ENCODE measurements around the gene PXYLP1. TPM values are rescaled to one million over a fixed set of nuclear protein-coding genes. Genes with fewer than 3 reads are reported as not detected.

Gene PXYLP1
- total and polyA plus RNA-seq, 9 of the 15 experiments (the other 6 are each of a cell fraction or from before 2014, with no cell fraction given): 0.80 to 2.9 (median 1.3) TPM

- TF ChIP-seq, protein P1, sequence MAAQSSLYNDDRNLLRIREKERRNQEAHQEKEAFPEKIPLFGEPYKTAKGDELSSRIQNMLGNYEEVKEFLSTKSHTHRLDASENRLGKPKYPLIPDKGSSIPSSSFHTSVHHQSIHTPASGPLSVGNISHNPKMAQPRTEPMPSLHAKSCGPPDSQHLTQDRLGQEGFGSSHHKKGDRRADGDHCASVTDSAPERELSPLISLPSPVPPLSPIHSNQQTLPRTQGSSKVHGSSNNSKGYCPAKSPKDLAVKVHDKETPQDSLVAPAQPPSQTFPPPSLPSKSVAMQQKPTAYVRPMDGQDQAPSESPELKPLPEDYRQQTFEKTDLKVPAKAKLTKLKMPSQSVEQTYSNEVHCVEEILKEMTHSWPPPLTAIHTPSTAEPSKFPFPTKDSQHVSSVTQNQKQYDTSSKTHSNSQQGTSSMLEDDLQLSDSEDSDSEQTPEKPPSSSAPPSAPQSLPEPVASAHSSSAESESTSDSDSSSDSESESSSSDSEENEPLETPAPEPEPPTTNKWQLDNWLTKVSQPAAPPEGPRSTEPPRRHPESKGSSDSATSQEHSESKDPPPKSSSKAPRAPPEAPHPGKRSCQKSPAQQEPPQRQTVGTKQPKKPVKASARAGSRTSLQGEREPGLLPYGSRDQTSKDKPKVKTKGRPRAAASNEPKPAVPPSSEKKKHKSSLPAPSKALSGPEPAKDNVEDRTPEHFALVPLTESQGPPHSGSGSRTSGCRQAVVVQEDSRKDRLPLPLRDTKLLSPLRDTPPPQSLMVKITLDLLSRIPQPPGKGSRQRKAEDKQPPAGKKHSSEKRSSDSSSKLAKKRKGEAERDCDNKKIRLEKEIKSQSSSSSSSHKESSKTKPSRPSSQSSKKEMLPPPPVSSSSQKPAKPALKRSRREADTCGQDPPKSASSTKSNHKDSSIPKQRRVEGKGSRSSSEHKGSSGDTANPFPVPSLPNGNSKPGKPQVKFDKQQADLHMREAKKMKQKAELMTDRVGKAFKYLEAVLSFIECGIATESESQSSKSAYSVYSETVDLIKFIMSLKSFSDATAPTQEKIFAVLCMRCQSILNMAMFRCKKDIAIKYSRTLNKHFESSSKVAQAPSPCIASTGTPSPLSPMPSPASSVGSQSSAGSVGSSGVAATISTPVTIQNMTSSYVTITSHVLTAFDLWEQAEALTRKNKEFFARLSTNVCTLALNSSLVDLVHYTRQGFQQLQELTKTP (IDR thresholded peaks at IDR 0.05; ENCODE audit: low read depth in 1 of 2, partially characterized antibody in 2 of 2): no peak
- TF ChIP-seq ZNF445 (CRISPR knock-in tag; IDR thresholded peaks at IDR 0.05; ENCODE audit: low read depth) (no peak), ZNF143 (CRISPR knock-in tag; IDR thresholded peaks at IDR 0.05) (peak; percentile 31; the same call in 1 of the 2 replicates), RBFOX2 (IDR thresholded peaks at IDR 0.05; ENCODE audit: low read depth, low read length) (peak; percentile 89), HMG20A (CRISPR knock-in tag; conservative IDR thresholded peaks at IDR 0.05) (no peak), BRD9 (IDR thresholded peaks at IDR 0.05; ENCODE audit: low read depth, partially characterized antibody) (no peak), EZH2 (IDR thresholded peaks at IDR 0.05; ENCODE audit: borderline replicate concordance, low read depth, low read length) (no peak), ZNF75A (CRISPR knock-in tag; IDR thresholded peaks at IDR 0.05) (no peak), ARID3A (IDR thresholded peaks at IDR 0.05; ENCODE audit: borderline replicate concordance, low read depth, low read length) (no peak), PCBP1 (IDR thresholded peaks at IDR 0.05; ENCODE audit: low read depth, low read length, poor library complexity, severe bottlenecking) (no peak), SP1 (CRISPR knock-in tag; IDR thresholded peaks at IDR 0.05) (peak; percentile 58), CBX5 (IDR thresholded peaks at IDR 0.05; ENCODE audit: borderline replicate concordance, low read depth) (0 out of 2 replicates have a peak, but pooled peaks have one; percentile 6), CTCFL (IDR thresholded peaks at IDR 0.05; ENCODE audit: borderline replicate concordance, insufficient read depth, low read depth, low read length, poor library complexity, severe bottlenecking) (peak; percentile 67)
- TF ChIP-seq, protein P2, sequence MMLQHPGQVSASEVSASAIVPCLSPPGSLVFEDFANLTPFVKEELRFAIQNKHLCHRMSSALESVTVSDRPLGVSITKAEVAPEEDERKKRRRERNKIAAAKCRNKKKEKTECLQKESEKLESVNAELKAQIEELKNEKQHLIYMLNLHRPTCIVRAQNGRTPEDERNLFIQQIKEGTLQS (IDR thresholded peaks at IDR 0.05): no peak
- TF ChIP-seq, protein P2 (CRISPR knock-in tag; conservative IDR thresholded peaks at IDR 0.05): no peak
- TF ChIP-seq, protein P3, sequence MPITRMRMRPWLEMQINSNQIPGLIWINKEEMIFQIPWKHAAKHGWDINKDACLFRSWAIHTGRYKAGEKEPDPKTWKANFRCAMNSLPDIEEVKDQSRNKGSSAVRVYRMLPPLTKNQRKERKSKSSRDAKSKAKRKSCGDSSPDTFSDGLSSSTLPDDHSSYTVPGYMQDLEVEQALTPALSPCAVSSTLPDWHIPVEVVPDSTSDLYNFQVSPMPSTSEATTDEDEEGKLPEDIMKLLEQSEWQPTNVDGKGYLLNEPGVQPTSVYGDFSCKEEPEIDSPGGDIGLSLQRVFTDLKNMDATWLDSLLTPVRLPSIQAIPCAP (CRISPR knock-in tag; IDR thresholded peaks at IDR 0.05; ENCODE audit: borderline replicate concordance): no peak
Measured at GRCh38 chr3:141231101-141231951, at the start of gene PXYLP1 (continued).

Data from K562 (cell line).